WTC11 (cell line): Measurements from ENCODE around the gene CHST15. TPM values are rescaled to one million over a fixed set of nuclear protein-coding genes. Genes with fewer than 3 reads are reported as not detected.

Experiments
- ATAC-seq: fragments of 200-7000 bp; cut with Tn5 transposase; 2 replicates; pipeline ENCODE4 v1.10.0; 2021; ENCODE audit warnings: mild to moderate bottlenecking, moderate library complexity
- CTCF ChIA-PET: fragments of 300-600 bp; sonication (Branson Sonifier 250); formaldehyde crosslinking; loops from one replicate; lab custom pipeline; 2021; ENCODE audit warnings: antibody characterized with exemption; lab: Charles Lee
- POLR2A ChIA-PET: fragments of 350-600 bp; sonication (Branson Sonifier 250); formaldehyde crosslinking; loops from one replicate; lab custom pipeline; 2021; ENCODE audit warnings: antibody characterized with exemption; lab: Charles Lee
- DNase-seq: peaks from one replicate; pipeline ENCODE4 v3.0.0; 2021; ENCODE audit warnings: low spot score
- H3K27ac Mint-ChIP-seq: 2 replicates; pipeline ENCODE4 v1.8.0; 2021; ENCODE audit warnings: mixed read lengths
- H3K27me3 Mint-ChIP-seq: 2 replicates; pipeline ENCODE4 v1.8.0; 2021; ENCODE audit warnings: low read depth, mild to moderate bottlenecking, moderate library complexity, mixed read lengths
- H3K36me3 Mint-ChIP-seq: 2 replicates; pipeline ENCODE4 v1.8.0; 2021; ENCODE audit warnings: mixed read lengths
- H3K4me1 Mint-ChIP-seq: 2 replicates; pipeline ENCODE4 v1.8.0; 2022; ENCODE audit warnings: mixed read lengths
- H3K4me3 Mint-ChIP-seq: 2 replicates; pipeline ENCODE4 v1.8.0; 2021; ENCODE audit warnings: mild to moderate bottlenecking, moderate library complexity, mixed read lengths
- H3K9me3 Mint-ChIP-seq: 2 replicates; pipeline ENCODE4 v1.8.0; 2021; ENCODE audit warnings: mixed read lengths
- CBFB ChIP-seq: sonication (generic); formaldehyde crosslinking; IDR thresholded peaks from 2 replicates; pipeline ENCODE4 v1.8.1; 2022; ENCODE audit warnings: mild to moderate bottlenecking, low read depth, missing genetic modification reagents
- ETV6 ChIP-seq: sonication (generic); formaldehyde crosslinking; IDR thresholded peaks from 2 replicates; pipeline ENCODE4 v1.8.1; 2022; ENCODE audit warnings: mild to moderate bottlenecking, missing genetic modification reagents
- FOXJ3 ChIP-seq: sonication (generic); formaldehyde crosslinking; IDR thresholded peaks from 2 replicates; pipeline ENCODE4 v1.9.0; 2021; ENCODE audit warnings: missing genetic modification reagents, mild to moderate bottlenecking, borderline replicate concordance
- FOXP1 ChIP-seq: sonication (generic); formaldehyde crosslinking; IDR thresholded peaks from 2 replicates; pipeline ENCODE4 v1.8.0; 2022; ENCODE audit warnings: missing genetic modification reagents, mild to moderate bottlenecking, moderate library complexity, borderline replicate concordance
- KAT7 ChIP-seq: sonication (generic); formaldehyde crosslinking; IDR thresholded peaks from 2 replicates; pipeline ENCODE4 v1.8.1; 2023; ENCODE audit warnings: missing genetic modification reagents, mild to moderate bottlenecking, borderline replicate concordance
- MXD4 ChIP-seq: fragments of 250-450 bp; sonication (Bioruptor Pico); IDR thresholded peaks from 2 replicates; pipeline ENCODE4 v1.8.0; 2021; ENCODE audit warnings: mild to moderate bottlenecking, moderate library complexity, borderline replicate concordance
- MYBL2 ChIP-seq: sonication (generic); formaldehyde crosslinking; IDR thresholded peaks from 2 replicates; pipeline ENCODE4 v1.8.1; 2023; ENCODE audit warnings: mild to moderate bottlenecking, moderate library complexity, missing genetic modification reagents
- NFE2L1 ChIP-seq: sonication (generic); formaldehyde crosslinking; IDR thresholded peaks from 2 replicates; pipeline ENCODE4 v1.8.1; 2023; ENCODE audit warnings: missing genetic modification reagents
- TEAD1 ChIP-seq: sonication (generic); formaldehyde crosslinking; IDR thresholded peaks from 2 replicates; pipeline ENCODE4 v1.8.0; 2022; ENCODE audit warnings: mild to moderate bottlenecking, missing genetic modification reagents
- TEAD4 ChIP-seq: sonication (generic); formaldehyde crosslinking; IDR thresholded peaks from 2 replicates; pipeline ENCODE4 v1.8.0; 2022; ENCODE audit warnings: mild to moderate bottlenecking, missing genetic modification reagents
- total RNA-seq: library from RNA; stranded (reverse); gene quantifications from 3 replicates; pipeline ENCODE4 v1.2.3, GENCODE V29; 2021
- TF ChIP-seq, protein P1 (sequence below): sonication (generic); formaldehyde crosslinking; IDR thresholded peaks from 2 replicates; pipeline ENCODE4 v1.8.1; 2023; ENCODE audit warnings: mild to moderate bottlenecking, missing genetic modification reagents, moderate library complexity
- TF ChIP-seq, protein P2 (sequence below): sonication (generic); formaldehyde crosslinking; IDR thresholded peaks from 2 replicates; pipeline ENCODE4 v1.8.0; 2022; ENCODE audit warnings: mild to moderate bottlenecking, missing genetic modification reagents
- TF ChIP-seq, protein P3 (sequence below): fragments of 250-450 bp; sonication (Bioruptor Pico); IDR thresholded peaks from 2 replicates; pipeline ENCODE4 v1.8.0; 2021; ENCODE audit warnings: mild to moderate bottlenecking
- TF ChIP-seq, protein P4 (sequence below): sonication (generic); formaldehyde crosslinking; conservative IDR thresholded peaks from 2 replicates; pipeline ENCODE4 v1.8.1; 2023; ENCODE audit warnings: mild to moderate bottlenecking, low read depth, missing genetic modification reagents, moderate library complexity
- TF ChIP-seq, protein P5 (sequence below): sonication (generic); formaldehyde crosslinking; IDR thresholded peaks from 2 replicates; pipeline ENCODE4 v1.8.1; 2023; ENCODE audit warnings: mild to moderate bottlenecking, moderate library complexity, missing genetic modification reagents
- TF ChIP-seq, protein P6 (sequence below): sonication (generic); formaldehyde crosslinking; IDR thresholded peaks from 2 replicates; pipeline ENCODE4 v1.8.0; 2023; ENCODE audit warnings: missing genetic modification reagents, mild to moderate bottlenecking, borderline replicate concordance

The CHST15 gene
- total RNA-seq, 1 experiment from 2014 or later, result 10.7 TPM

DNA sequence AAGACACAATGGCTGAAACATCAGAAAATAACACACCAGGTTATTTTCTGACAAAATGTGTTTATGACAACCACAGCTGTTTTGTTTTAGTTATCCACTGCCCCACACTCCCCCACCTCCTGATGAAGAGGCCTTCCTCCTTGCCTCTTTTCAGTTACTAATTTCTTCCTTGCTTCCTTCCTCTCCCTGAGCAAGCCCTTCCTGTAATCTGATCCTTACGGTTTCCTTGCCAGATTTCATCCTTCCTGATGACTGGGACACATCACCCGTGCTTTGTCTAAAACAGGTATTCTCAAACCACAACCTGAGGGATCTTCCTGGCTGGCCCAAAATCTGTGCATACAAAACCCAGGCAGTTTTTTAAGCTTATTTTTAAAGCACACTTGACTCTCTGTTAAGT, 39.4 kb downstream of the CHST15 start:
- H3K36me3 Mint-ChIP-seq, result no peaks in the 10 kb centered on the region
- CTCF ChIA-PET, result interaction anchor here (0.7 to 1.4 kb wide), 2 partner anchors 58 to 60 kb away, joined by 3 to 4 read pairs; no protein-coding TSS in a partner anchor
- peaks cover 29% of the 10 kb centered on the region for H3K4me1 Mint-ChIP-seq
- peak overlapping the region; percentile 92 for H3K27ac Mint-ChIP-seq
- POLR2A ChIA-PET, result no interaction called here
- TF ChIP-seq MXD4 (CRISPR knock-in tag), result no peak
- peak; percentile 85 for TF ChIP-seq ETV6 (CRISPR knock-in tag)
- TF ChIP-seq, all 79 proteins: peak for 1
- DNase-seq, result no peak
- peak; percentile 53 for ATAC-seq
- no peaks in the 10 kb centered on the region for H3K9me3 Mint-ChIP-seq
- no peaks in the 10 kb centered on the region for H3K27me3 Mint-ChIP-seq
- H3K4me3 Mint-ChIP-seq, result no peak overlapping the region

DNA sequence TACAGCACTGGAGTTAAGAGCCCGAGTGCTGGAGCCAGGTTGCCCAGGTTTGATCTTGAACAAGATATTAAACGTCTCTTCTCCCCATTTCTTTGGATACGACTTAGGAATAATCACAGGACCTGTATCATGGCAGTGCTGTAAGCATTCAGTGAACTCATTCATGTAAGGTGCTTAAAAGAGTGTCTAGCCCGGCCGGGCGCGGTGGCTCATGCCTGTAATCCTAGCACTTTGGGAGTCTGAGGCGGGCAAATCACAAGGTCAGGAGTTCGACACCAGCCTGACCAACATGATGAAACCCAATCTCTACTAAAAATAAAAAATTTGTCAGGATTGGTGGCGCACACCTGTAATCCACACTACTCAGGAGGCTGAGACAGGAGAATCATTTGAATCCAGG, 40.8 kb downstream of the CHST15 start:
- Mint-ChIP-seq H3K4me1 (peaks cover 43% of the 10 kb centered on the region), H3K27me3 (no peaks in the 10 kb centered on the region), H3K9me3 (no peaks in the 10 kb centered on the region), H3K36me3 (no peaks in the 10 kb centered on the region), H3K4me3 (no peak overlapping the region), H3K27ac (peak overlapping the region; percentile 57; the same call in 1 of the 2 replicates)
- POLR2A ChIA-PET, result no interaction called here
- no peak for DNase-seq
- TF ChIP-seq MYBL2 (CRISPR knock-in tag) (no peak), NFE2L1 (CRISPR knock-in tag) (no peak), TEAD1 (CRISPR knock-in tag) (no peak), FOXJ3 (no peak), CBFB (CRISPR knock-in tag) (no peak), KAT7 (no peak), TEAD4 (CRISPR knock-in tag) (no peak), FOXP1 (CRISPR knock-in tag) (no peak)
- TF ChIP-seq, protein P1, sequence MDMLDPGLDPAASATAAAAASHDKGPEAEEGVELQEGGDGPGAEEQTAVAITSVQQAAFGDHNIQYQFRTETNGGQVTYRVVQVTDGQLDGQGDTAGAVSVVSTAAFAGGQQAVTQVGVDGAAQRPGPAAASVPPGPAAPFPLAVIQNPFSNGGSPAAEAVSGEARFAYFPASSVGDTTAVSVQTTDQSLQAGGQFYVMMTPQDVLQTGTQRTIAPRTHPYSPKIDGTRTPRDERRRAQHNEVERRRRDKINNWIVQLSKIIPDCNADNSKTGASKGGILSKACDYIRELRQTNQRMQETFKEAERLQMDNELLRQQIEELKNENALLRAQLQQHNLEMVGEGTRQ (CRISPR knock-in tag), result no peak
- TF ChIP-seq, protein P2, sequence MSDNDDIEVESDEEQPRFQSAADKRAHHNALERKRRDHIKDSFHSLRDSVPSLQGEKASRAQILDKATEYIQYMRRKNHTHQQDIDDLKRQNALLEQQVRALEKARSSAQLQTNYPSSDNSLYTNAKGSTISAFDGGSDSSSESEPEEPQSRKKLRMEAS (CRISPR knock-in tag), result no peak
- TF ChIP-seq, protein P3, sequence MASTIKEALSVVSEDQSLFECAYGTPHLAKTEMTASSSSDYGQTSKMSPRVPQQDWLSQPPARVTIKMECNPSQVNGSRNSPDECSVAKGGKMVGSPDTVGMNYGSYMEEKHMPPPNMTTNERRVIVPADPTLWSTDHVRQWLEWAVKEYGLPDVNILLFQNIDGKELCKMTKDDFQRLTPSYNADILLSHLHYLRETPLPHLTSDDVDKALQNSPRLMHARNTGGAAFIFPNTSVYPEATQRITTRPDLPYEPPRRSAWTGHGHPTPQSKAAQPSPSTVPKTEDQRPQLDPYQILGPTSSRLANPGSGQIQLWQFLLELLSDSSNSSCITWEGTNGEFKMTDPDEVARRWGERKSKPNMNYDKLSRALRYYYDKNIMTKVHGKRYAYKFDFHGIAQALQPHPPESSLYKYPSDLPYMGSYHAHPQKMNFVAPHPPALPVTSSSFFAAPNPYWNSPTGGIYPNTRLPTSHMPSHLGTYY (CRISPR knock-in tag), result no peak
- TF ChIP-seq, protein P4, sequence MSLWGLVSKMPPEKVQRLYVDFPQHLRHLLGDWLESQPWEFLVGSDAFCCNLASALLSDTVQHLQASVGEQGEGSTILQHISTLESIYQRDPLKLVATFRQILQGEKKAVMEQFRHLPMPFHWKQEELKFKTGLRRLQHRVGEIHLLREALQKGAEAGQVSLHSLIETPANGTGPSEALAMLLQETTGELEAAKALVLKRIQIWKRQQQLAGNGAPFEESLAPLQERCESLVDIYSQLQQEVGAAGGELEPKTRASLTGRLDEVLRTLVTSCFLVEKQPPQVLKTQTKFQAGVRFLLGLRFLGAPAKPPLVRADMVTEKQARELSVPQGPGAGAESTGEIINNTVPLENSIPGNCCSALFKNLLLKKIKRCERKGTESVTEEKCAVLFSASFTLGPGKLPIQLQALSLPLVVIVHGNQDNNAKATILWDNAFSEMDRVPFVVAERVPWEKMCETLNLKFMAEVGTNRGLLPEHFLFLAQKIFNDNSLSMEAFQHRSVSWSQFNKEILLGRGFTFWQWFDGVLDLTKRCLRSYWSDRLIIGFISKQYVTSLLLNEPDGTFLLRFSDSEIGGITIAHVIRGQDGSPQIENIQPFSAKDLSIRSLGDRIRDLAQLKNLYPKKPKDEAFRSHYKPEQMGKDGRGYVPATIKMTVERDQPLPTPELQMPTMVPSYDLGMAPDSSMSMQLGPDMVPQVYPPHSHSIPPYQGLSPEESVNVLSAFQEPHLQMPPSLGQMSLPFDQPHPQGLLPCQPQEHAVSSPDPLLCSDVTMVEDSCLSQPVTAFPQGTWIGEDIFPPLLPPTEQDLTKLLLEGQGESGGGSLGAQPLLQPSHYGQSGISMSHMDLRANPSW (CRISPR knock-in tag), result no peak
- TF ChIP-seq, protein P5, sequence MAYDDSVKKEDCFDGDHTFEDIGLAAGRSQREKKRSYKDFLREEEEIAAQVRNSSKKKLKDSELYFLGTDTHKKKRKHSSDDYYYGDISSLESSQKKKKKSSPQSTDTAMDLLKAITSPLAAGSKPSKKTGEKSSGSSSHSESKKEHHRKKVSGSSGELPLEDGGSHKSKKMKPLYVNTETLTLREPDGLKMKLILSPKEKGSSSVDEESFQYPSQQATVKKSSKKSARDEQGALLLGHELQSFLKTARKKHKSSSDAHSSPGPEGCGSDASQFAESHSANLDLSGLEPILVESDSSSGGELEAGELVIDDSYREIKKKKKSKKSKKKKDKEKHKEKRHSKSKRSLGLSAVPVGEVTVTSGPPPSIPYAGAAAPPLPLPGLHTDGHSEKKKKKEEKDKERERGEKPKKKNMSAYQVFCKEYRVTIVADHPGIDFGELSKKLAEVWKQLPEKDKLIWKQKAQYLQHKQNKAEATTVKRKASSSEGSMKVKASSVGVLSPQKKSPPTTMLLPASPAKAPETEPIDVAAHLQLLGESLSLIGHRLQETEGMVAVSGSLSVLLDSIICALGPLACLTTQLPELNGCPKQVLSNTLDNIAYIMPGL (CRISPR knock-in tag), result no peak
- TF ChIP-seq, protein P6, sequence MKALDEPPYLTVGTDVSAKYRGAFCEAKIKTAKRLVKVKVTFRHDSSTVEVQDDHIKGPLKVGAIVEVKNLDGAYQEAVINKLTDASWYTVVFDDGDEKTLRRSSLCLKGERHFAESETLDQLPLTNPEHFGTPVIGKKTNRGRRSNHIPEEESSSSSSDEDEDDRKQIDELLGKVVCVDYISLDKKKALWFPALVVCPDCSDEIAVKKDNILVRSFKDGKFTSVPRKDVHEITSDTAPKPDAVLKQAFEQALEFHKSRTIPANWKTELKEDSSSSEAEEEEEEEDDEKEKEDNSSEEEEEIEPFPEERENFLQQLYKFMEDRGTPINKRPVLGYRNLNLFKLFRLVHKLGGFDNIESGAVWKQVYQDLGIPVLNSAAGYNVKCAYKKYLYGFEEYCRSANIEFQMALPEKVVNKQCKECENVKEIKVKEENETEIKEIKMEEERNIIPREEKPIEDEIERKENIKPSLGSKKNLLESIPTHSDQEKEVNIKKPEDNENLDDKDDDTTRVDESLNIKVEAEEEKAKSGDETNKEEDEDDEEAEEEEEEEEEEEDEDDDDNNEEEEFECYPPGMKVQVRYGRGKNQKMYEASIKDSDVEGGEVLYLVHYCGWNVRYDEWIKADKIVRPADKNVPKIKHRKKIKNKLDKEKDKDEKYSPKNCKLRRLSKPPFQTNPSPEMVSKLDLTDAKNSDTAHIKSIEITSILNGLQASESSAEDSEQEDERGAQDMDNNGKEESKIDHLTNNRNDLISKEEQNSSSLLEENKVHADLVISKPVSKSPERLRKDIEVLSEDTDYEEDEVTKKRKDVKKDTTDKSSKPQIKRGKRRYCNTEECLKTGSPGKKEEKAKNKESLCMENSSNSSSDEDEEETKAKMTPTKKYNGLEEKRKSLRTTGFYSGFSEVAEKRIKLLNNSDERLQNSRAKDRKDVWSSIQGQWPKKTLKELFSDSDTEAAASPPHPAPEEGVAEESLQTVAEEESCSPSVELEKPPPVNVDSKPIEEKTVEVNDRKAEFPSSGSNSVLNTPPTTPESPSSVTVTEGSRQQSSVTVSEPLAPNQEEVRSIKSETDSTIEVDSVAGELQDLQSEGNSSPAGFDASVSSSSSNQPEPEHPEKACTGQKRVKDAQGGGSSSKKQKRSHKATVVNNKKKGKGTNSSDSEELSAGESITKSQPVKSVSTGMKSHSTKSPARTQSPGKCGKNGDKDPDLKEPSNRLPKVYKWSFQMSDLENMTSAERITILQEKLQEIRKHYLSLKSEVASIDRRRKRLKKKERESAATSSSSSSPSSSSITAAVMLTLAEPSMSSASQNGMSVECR (CRISPR knock-in tag), result no peak
- ATAC-seq, result no peak
- CTCF ChIA-PET, result interaction anchor here (1.0 to 1.5 kb wide), 2 partner anchors 57 to 74 kb away, joined by 3 read pairs; no protein-coding TSS in a partner anchor
